Lower lobe of right lung (tissue), 2 donors: ENCODE measurements around the gene TRIM14. TPM values are rescaled to one million over a fixed set of nuclear protein-coding genes. Genes with fewer than 3 reads are reported as not detected.

Experiments used
- ATAC-seq, 2 donors: fragments of 200-7000 bp; cut with Tn5 transposase; one replicate each; pipeline ENCODE4 v1.9.1; 2020 to 2022; ENCODE audit warnings: mild to moderate bottlenecking in 2 of 2, moderate library complexity in 2 of 2
- DNase-seq: peaks from one replicate; pipeline ENCODE4 v3.0.0-alpha.2; 2020
- H3K27ac ChIP-seq: fragments of 200-600 bp; one replicate; pipeline ENCODE4 v1.8.0; 2022
- H3K27me3 ChIP-seq: fragments of 200-600 bp; one replicate; pipeline ENCODE4 v1.8.0; 2022; ENCODE audit warnings: low read depth
- H3K36me3 ChIP-seq: fragments of 200-600 bp; one replicate; pipeline ENCODE4 v1.8.0; 2022; ENCODE audit warnings: mild to moderate bottlenecking
- H3K4me1 ChIP-seq: fragments of 200-600 bp; one replicate; pipeline ENCODE4 v1.8.0; 2022
- H3K4me3 ChIP-seq: fragments of 200-600 bp; one replicate; pipeline ENCODE4 v1.8.0; 2022; ENCODE audit warnings: mild to moderate bottlenecking
- H3K9me3 ChIP-seq: fragments of 200-600 bp; one replicate; pipeline ENCODE4 v1.8.0; 2022
- intact Hi-C: fragments of 100-400 bp; cut with DNase I; formaldehyde crosslinking; loops from one replicate; pipeline ENCODE4 v1.11.0; 2022
- total RNA-seq: library from RNA; stranded (reverse); fragmentation: NEBNext Ultra II Directional; extraction: Animal tissue kit (Norgen Biotek cat#: 25700); gene quantifications from one replicate; pipeline ENCODE4 v1.2.1, GENCODE V29; 2021
- TF ChIP-seq, protein P1 (sequence below): fragments of 200-600 bp; IDR thresholded peaks from one replicate; pipeline ENCODE4 v1.8.0; 2022; ENCODE audit warnings: antibody characterized with exemption, mild to moderate bottlenecking
- donor health status: DM: no; HTN: yes; CAD: no; lungs with severe emphysema.

The TRIM14 gene
- total RNA-seq, 1 donor from 2014 or later = 82.5 TPM

DNA sequence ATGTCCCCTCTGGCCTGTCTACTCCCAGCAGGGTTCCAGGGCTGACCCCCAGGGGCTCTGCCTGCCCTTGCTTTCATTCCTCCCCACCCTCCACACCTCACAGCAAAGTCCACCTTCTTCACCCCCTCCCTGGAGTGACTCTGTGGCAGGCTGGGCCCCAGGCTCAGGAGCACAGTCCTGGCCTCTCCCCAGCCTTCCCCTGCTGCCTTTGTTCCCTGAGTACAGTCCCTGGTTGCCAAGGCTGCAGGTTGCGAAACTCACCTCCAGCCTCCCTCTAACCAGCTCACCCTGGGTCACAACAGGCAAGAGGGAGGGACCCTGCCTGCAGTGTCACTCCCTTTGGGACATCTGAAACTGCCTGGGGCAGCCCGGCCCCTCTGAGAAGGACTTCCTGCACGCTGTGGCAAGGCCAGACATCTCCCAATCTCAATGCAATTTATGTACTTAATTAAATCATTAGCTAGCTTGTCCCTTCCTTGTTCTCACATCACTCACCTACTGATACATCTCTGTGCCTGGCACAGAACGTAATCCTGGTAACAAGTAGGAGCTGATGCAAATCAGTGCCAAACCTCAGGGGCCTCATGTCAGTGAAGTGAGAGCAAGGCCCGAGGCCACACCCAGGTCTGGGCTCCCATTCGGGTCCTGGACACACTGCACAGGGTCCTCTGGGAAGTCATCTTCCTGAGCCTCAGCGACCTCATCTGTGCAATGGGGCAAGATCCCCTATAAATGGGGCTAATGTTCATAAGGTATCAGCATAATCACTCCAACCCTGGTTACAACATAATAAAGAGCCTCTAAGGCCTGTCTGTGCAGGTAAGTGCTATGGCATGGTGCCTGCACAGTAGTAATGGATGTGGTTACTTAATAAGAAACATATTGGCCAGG is 27.3 kb upstream of the TRIM14 start:
- Histone ChIP-seq H3K4me1 (peaks cover 47% of the 10 kb centered on the region), H3K36me3 (no peaks in the 10 kb centered on the region), H3K27ac (peak overlapping the region; percentile 87), H3K27me3 (no peaks in the 10 kb centered on the region), H3K9me3 (no peaks in the 10 kb centered on the region), H3K4me3 (no peak overlapping the region)
- ATAC-seq (peak; percentile 84 to 90), DNase-seq (peak; percentile 96)
- intact Hi-C loops = no loop called here
- TF ChIP-seq, protein P1, sequence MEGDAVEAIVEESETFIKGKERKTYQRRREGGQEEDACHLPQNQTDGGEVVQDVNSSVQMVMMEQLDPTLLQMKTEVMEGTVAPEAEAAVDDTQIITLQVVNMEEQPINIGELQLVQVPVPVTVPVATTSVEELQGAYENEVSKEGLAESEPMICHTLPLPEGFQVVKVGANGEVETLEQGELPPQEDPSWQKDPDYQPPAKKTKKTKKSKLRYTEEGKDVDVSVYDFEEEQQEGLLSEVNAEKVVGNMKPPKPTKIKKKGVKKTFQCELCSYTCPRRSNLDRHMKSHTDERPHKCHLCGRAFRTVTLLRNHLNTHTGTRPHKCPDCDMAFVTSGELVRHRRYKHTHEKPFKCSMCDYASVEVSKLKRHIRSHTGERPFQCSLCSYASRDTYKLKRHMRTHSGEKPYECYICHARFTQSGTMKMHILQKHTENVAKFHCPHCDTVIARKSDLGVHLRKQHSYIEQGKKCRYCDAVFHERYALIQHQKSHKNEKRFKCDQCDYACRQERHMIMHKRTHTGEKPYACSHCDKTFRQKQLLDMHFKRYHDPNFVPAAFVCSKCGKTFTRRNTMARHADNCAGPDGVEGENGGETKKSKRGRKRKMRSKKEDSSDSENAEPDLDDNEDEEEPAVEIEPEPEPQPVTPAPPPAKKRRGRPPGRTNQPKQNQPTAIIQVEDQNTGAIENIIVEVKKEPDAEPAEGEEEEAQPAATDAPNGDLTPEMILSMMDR = no peak

- ATAC-seq (no peak), DNase-seq (no peak)
- intact Hi-C loops = no loop called here
- no peaks in the 10 kb centered on the region for H3K36me3 ChIP-seq
- no peaks in the 10 kb centered on the region for H3K9me3 ChIP-seq
- no peaks in the 10 kb centered on the region for H3K27me3 ChIP-seq
- TF ChIP-seq, protein P1 = no peak
- H3K4me1 ChIP-seq = peaks cover 39% of the 10 kb centered on the region
- H3K4me3 ChIP-seq = no peak overlapping the region
- H3K27ac ChIP-seq = peak overlapping the region; percentile 87
These were observed 25.6 kb upstream of the TRIM14 start for GRCh38 chr9:98144631-98145030.

DNA sequence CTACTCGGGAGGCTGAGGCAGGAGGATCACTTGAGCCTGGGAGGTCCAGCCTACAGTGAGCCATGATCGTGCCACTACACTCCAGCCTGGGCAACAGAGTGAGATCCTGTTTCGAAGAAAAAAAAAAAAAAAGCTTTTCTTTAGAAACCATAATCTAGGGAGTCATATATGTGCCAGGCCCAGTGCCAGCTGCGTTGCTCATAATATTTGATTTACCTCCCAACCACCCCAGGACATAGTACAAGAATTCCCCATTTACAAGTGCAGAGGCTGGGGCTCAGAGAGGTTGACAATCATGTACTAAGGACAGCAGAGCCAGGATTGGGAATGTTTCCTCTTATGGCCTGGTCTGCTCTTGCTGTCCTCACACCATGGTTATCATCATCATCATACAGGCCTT is 25.1 kb upstream of the TRIM14 start:
- H3K36me3 ChIP-seq = no peaks in the 10 kb centered on the region
- DNase-seq (no peak), ATAC-seq (no peak)
- H3K27me3 ChIP-seq = no peaks in the 10 kb centered on the region
- no peak overlapping the region for H3K4me3 ChIP-seq
- H3K9me3 ChIP-seq = no peaks in the 10 kb centered on the region
- intact Hi-C loops = no loop called here
- peaks cover 39% of the 10 kb centered on the region for H3K4me1 ChIP-seq
- TF ChIP-seq, protein P1 = no peak
- H3K27ac ChIP-seq = no peak overlapping the region

GRCh38 chr9:98142925-98143481 is 24.0 kb upstream of the TRIM14 start:
- Histone ChIP-seq H3K4me3 (no peak overlapping the region), H3K27ac (peak overlapping the region; percentile 78), H3K9me3 (no peaks in the 10 kb centered on the region), H3K4me1 (peaks cover 39% of the 10 kb centered on the region), H3K36me3 (no peaks in the 10 kb centered on the region), H3K27me3 (no peaks in the 10 kb centered on the region)
- intact Hi-C loops = no loop called here
- ATAC-seq (no peak), DNase-seq (no peak)
- TF ChIP-seq, protein P1 = no peak

DNA sequence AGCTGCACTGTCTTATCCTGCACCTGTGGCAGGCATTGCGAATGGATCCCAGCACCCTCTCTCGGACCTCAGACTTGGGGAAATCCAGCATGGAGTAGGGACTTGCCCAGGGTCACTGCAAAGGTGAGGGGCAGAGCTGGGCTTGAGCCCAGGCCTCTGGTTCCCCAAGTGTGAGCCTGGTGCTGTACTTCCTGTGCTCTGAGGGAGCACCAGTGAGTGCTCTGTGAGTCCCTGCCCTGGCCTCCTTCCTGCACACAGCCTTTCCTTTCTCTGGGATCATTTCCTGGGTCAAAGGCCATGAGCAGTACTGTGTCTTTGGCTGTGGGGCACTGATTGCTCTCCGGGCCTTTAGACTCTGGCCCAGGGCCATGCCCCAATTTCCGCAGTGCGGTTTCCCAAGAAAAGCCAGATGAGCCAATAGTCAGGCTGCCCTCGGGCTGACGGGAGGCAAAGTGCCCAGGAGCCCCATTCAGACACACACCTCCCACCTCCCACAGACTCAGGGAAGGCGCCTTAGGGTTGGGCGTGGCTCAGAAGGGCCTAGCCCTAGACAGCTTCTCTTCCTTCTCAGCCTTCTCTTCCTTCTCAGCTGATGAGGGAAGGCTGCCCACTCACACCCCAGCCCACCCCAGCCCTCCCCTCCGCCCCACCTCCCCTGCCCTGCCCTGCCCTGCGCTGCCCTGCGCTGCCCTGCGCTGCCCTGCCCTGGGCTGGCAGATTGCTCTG is 23.3 kb upstream of the TRIM14 start:
- intact Hi-C loops = no loop called here

More for the DNA sequence above, 23.3 kb upstream of the TRIM14 start:
- Histone ChIP-seq H3K4me1 (peaks cover 39% of the 10 kb centered on the region), H3K36me3 (no peaks in the 10 kb centered on the region), H3K9me3 (no peaks in the 10 kb centered on the region), H3K27me3 (no peaks in the 10 kb centered on the region), H3K4me3 (no peak overlapping the region), H3K27ac (peak overlapping the region; percentile 78)
- TF ChIP-seq, protein P1 = no peak
- ATAC-seq = peak; percentile 90
- peak; percentile 95 for DNase-seq
